H4 (cell line): ENCODE data around the gene RGPD8. TPM values are rescaled to one million over a fixed set of nuclear protein-coding genes. Genes with fewer than 3 reads are reported as not detected.
"Not testable (repeated sequence)": the region's sequence is repeated elsewhere in the genome, so short reads cannot be mapped to it uniquely, and the experiment has no call there.

ENCODE experiments used
- DNase-seq: peaks from one replicate; pipeline ENCODE4 v3.0.0-alpha.2; 2015; ENCODE audit warnings: low spot score
- total RNA-seq: library from RNA; depleted of rRNA; stranded (reverse); fragments of >200 nt; shearing (Covaris generic); gene quantifications from 2 replicates; pipeline ENCODE4 v1.2.3, GENCODE V29; 2014

RGPD8 gene
- total RNA-seq, 1 experiment from 2014 or later, result 2.0 TPM

- not testable (repeated sequence) for DNase-seq
Observed at GRCh38 chr2:112435716-112436431, 2.4 kb upstream of the RGPD8 start.

GRCh38 chr2:112434890-112435715 lies 1.7 kb upstream of the RGPD8 start:
- not testable (repeated sequence) for DNase-seq

- no peak for DNase-seq
Observed at GRCh38 chr2:112433932-112434730, 686 bp upstream of the RGPD8 start.

- DNase-seq, result not testable (repeated sequence)
Observed at GRCh38 chr2:112432735-112433479, 538 bp downstream of the RGPD8 start.

- DNase-seq, result not testable (repeated sequence)
Observed at GRCh38 chr2:112432390-112432734, 1.1 kb downstream of the RGPD8 start.

GRCh38 chr2:112431587-112432295 lies 1.7 kb downstream of the RGPD8 start:
- not testable (repeated sequence) for DNase-seq

GRCh38 chr2:112424553-112424952 lies 8.9 kb downstream of the RGPD8 start:
- DNase-seq, result not testable (repeated sequence)

- not testable (repeated sequence) for DNase-seq
Observed at GRCh38 chr2:112416860-112417259, 16.6 kb downstream of the RGPD8 start.

- DNase-seq, result not testable (repeated sequence)
Observed at GRCh38 chr2:112360055-112360454, 73.4 kb downstream of the RGPD8 start.

GRCh38 chr2:112354335-112354734 lies 79.1 kb downstream of the RGPD8 start:
- DNase-seq, result not testable (repeated sequence)

- not testable (repeated sequence) for DNase-seq
Observed at GRCh38 chr2:112352809-112353603, 80.4 kb downstream of the RGPD8 start.

GRCh38 chr2:112352292-112352691 lies 81.2 kb downstream of the RGPD8 start:
- not testable (repeated sequence) for DNase-seq

GRCh38 chr2:112345030-112346027 lies 88.1 kb downstream of the RGPD8 start:
- DNase-seq, result no peak

GRCh38 chr2:112343827-112344585 lies 89.4 kb downstream of the RGPD8 start:
- no peak for DNase-seq

GRCh38 chr2:112342067-112342550 lies 91.3 kb downstream of the RGPD8 start:
- DNase-seq, result no peak

GRCh38 chr2:112340475-112341267 lies 92.8 kb downstream of the RGPD8 start:
- DNase-seq, result no peak

GRCh38 chr2:112339986-112340385 lies 93.5 kb downstream of the RGPD8 start:
- no peak for DNase-seq
